ENCODE results near the gene RELN. TPM values are rescaled to one million over a fixed set of nuclear protein-coding genes. Genes with fewer than 3 reads are reported as not detected.

Gene RELN
- total and polyA plus RNA-seq, 9 donors, result 0.68 to 8.7 (median 2.7) TPM

- intact Hi-C loops (cut with DNase I), result no loop called here
- no peak for DNase-seq
- Histone ChIP-seq H3K27ac (no peak overlapping the region), H3K4me1 (ENCODE audit: insufficient read depth) (no peaks in the 10 kb centered on the region), H3K9me3 (no peaks in the 10 kb centered on the region), H3K27me3 (no peaks in the 10 kb centered on the region), H3K36me3 (no peaks in the 10 kb centered on the region), H3K4me3 (no peak overlapping the region)
- 45 to 59% (median 48%) methylated on average over 2 of the region's 2 CpGs for WGBS, 3 donors
- no peak for TF ChIP-seq EP300 (IDR thresholded peaks at IDR 0.05)
These were observed 7.2 kb upstream of the RELN start for GRCh38 chr7:103996639-103997038.

- no peaks in the 10 kb centered on the region for H3K36me3 ChIP-seq
- no peak overlapping the region for H3K4me3 ChIP-seq
- H3K9me3 ChIP-seq, result no peaks in the 10 kb centered on the region
- no peak overlapping the region for H3K27ac ChIP-seq
- DNase-seq, result no peak
- H3K4me1 ChIP-seq (ENCODE audit: insufficient read depth), result no peaks in the 10 kb centered on the region
- intact Hi-C loops (cut with DNase I), result no loop called here
- H3K27me3 ChIP-seq, result no peaks in the 10 kb centered on the region
- TF ChIP-seq EP300 (IDR thresholded peaks at IDR 0.05), result no peak
- no peak for TF ChIP-seq POLR2A (IDR thresholded peaks at IDR 0.05)
- TF ChIP-seq CTCF (IDR thresholded peaks at IDR 0.05), result no peak
- WGBS, 3 donors, result 60 to 67% (median 61%) methylated on average over 4 of the region's 4 CpGs
These were observed 6.6 kb upstream of the RELN start for GRCh38 chr7:103996017-103996551.

- intact Hi-C loops (cut with DNase I), result no loop called here
- no peaks in the 10 kb centered on the region for H3K27me3 ChIP-seq
- TF ChIP-seq CTCF (IDR thresholded peaks at IDR 0.05), result no peak
- TF ChIP-seq EP300 (IDR thresholded peaks at IDR 0.05), result no peak
- TF ChIP-seq POLR2A (IDR thresholded peaks at IDR 0.05), result no peak
These were observed 6.1 kb upstream of the RELN start for GRCh38 chr7:103995554-103995953.

GRCh38 chr7:103993551-103993950 lies 4.1 kb upstream of the RELN start:
- no peak overlapping the region for H3K27ac ChIP-seq
- no peak for TF ChIP-seq EP300 (IDR thresholded peaks at IDR 0.05)
- TF ChIP-seq CTCF (IDR thresholded peaks at IDR 0.05), result no peak
- no peak for TF ChIP-seq POLR2A (IDR thresholded peaks at IDR 0.05)
- no peaks in the 10 kb centered on the region for H3K4me1 ChIP-seq (ENCODE audit: insufficient read depth)
- no peak for DNase-seq
- no peaks in the 10 kb centered on the region for H3K36me3 ChIP-seq
- no peaks in the 10 kb centered on the region for H3K27me3 ChIP-seq
- no peaks in the 10 kb centered on the region for H3K9me3 ChIP-seq
- H3K4me3 ChIP-seq, result no peak overlapping the region
- intact Hi-C loops (cut with DNase I), result no loop called here
- 86 to 96% (median 92%) methylated on average over 1 of the region's 1 CpG for WGBS, 3 donors

More at GRCh38 chr7:103995554-103995953, 6.1 kb upstream of the RELN start:
- no peak overlapping the region for H3K4me3 ChIP-seq
- no peak for DNase-seq
- no peaks in the 10 kb centered on the region for H3K4me1 ChIP-seq (ENCODE audit: insufficient read depth)
- no peak overlapping the region for H3K27ac ChIP-seq
- H3K9me3 ChIP-seq, result no peaks in the 10 kb centered on the region
- no peaks in the 10 kb centered on the region for H3K36me3 ChIP-seq

GRCh38 chr7:103991406-103991805 lies 1.9 kb upstream of the RELN start:
- TF ChIP-seq POLR2A (IDR thresholded peaks at IDR 0.05), result no peak
- TF ChIP-seq EP300 (IDR thresholded peaks at IDR 0.05), result no peak
- no peaks in the 10 kb centered on the region for H3K36me3 ChIP-seq
- H3K27ac ChIP-seq, result no peak overlapping the region
- no peaks in the 10 kb centered on the region for H3K9me3 ChIP-seq
- 39 to 52% (median 46%) methylated on average over 2 of the region's 2 CpGs for WGBS, 3 donors
- no peaks in the 10 kb centered on the region for H3K4me1 ChIP-seq (ENCODE audit: insufficient read depth)
- DNase-seq, result no peak
- no peak overlapping the region for H3K4me3 ChIP-seq
- intact Hi-C loops (cut with DNase I), result no loop called here
- no peaks in the 10 kb centered on the region for H3K27me3 ChIP-seq
